HG02973 (cell line): Measurements from ENCODE around the gene SSU72.
"Not testable (repeated sequence)": the region's sequence is repeated elsewhere in the genome, so short reads cannot be mapped to it uniquely, and the experiment has no call there.

ENCODE experiments used
- ATAC-seq: cut with Tn5 transposase; IDR thresholded peaks from one replicate; pipeline ENCODE4 v1.9.1; 2021; ENCODE audit warnings: moderate library complexity; ENCODE audit not compliant: unreplicated experiment

SSU72 gene

DNA sequence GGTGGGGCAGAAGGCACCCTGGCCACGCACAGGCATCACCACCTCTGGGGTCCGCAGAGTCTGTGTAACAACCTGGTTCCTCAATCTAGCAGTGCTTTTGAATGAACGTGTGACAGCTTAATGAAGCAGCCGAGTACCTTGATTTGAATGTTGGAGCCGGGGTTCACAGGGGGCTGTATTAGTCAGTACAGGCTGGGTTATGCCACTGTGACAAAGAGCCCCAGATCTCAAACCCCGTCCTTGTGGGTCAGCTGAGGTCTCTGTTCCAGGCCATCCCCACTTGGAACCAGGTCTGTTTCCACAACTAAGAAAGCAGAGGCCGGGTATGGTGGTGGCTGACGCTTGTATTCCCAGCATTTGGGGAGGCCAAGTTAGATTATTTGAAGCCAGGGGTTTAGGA is 44.7 kb downstream of the SSU72 start:
- no peak for ATAC-seq

DNA sequence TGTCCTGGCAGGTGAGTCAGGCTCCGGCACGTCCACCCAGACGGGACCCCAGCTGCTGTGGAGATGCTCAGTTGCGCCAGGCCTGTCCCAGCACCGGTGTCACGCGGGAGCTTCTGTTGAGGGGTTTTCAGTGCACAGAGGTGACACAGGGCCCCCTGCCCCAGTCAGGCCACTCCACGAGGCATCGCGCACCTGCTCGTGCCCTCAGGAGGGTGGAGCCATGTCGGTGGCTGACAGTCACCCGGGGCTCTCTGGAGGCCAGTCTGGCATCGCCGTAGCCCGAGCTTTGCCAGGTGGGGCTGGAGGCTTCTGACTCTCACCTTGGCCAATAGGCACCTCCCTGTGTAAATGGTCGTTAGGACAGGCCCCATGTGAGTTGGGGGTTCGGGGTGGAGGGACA is 45.3 kb downstream of the SSU72 start:
- no peak for ATAC-seq

DNA sequence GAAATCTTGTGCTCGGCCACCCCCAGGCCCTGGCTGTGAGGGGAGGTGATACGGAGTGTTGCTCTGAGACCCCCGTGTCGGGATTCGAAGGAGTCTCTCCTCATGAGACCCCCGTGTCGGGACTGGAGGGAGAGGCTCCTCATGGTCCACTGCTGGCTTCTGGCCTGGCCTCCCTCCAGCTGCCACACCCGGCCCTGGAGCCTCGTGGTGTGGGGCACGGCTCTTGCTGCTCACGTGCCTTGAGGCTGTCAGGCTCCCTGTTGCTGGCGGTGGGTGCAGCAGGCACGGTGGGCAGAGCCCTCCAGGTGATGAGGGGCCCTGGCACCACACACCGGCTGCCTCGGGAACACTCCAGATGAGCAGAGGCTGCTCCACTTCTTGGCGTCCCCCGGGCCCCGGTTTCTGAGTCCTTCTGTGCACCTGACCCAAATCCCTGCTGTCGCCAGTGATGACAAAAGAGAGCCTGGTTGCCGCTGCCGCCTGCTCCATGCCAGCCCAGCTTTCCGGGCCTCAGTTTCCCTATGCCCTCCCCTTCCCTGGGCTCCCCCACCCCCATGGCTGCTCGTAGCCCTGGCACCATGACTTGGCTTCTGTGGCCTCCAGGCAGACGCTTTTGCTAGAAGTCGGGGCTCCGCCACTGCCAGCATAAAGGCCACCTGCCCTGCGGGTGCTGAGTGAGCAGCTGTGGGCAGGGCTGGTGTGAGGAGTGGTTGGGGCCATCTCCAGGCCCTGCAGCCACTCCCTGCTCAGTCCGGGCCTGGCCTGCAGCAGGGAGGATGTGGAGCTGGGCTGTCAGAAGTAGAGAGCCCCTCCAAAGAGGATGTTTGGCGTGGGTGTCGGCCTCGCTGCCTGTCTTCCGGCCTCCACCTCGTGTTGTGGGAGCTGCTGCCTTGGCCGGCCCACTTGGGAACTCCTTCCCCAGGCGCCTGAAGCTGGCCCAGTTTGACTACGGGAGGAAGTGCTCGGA is 46.1 kb downstream of the SSU72 start:
- ATAC-seq, result no peak

DNA sequence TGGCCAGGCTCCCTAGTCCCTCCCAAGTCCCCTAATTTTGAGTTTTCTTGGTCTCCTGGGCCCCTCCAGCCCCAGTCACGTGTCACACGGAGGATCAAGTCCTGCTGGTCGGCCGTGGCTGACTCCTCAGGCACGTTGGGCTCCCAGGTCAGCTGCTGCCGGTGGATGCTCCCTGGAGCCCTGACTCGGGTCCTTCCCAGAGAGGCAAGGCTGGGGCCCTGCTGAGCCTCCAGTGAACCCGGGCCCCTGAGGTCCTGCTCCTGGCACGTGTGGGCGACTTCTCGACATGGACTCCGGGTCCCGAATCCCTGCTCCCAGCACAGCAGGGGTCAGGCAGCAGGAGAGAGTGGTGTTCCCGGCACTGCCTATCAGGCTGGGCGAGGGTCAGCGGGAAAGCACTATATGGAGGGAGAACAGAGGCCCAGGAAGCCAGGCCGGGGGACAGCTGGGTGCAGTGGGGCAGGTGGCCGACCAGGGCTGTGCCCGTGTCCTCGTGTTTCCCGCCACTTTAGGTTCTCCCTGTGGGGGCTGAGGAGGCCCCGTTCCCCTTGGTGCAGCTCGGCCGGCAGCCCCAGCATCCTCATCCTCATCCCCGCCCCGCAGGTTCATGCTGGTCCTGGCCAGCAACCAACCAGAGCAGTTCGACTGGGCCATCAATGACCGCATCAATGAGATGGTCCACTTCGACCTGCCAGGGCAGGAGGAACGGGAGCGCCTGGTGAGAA is 47.4 kb downstream of the SSU72 start:
- no peak for ATAC-seq

DNA sequence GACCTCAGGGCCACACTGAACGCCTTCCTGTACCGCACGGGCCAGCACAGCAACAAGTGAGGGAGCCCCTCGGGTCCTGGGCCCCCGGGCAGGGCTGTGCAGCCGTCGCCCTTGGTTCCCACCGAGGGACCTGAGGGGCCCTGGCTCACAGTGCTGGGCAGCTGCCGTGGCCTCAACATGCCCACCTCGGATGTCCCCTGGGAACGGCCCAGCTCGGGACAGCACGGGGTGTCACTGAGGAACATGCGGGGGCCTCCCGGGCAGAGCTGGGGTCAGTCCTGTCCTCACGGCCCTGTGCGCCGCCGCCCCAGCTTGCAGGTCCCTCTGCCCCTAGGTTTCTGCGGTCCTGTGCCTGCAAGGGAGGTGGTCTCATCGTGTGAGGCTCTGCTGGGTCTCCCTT is 48.2 kb downstream of the SSU72 start:
- ATAC-seq, result not testable (repeated sequence)

DNA sequence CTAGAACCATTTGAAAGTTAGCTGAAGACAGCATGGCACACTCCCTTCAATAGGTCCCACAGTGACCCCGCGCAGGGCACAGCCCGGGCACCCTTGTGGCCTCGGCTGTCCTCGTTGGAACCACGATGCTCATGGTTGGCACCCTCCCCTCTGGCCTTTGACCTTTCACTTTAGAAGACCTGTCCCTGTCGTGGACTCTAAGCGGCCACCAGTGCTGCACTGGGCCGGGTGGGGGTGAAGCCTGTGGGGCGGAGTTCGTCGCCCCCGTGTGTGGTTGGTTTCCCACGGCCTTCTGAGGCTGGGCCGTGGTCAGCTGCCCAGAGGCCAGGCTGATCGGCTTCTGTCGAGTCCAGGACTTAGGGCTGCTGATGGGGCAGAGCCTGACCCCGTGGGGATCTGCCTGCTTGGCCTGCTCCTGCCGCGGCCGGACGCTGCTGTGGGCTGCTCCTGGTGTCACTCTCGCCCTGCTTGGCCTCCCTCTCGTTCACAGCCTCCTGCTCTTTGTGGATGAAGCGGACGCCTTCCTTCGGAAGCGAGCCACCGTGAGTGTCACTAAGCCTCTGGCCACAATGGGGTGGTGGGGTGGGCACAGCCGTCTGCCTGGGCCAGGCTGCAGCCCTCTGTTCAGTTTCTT is 49.8 kb downstream of the SSU72 start:
- not testable (repeated sequence) for ATAC-seq

DNA sequence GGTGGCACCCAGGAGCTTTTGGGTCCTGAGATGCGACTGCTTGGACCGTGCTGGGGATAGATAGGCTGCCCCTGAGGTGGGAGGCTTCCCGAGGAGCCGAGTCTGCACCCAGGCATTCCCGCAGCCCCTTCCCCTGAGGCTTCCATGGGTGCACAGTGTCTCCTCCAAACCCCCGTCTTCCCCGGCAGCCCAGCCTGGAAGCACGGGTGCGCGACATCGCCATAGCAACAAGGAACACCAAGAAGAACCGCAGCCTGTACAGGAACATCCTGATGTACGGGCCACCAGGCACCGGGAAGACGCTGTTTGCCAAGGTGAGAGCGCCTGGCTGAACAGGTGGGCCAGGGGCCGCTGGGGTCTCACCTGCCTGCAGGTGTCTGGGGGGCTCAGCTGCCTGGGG is 51.0 kb downstream of the SSU72 start:
- not testable (repeated sequence) for ATAC-seq

DNA sequence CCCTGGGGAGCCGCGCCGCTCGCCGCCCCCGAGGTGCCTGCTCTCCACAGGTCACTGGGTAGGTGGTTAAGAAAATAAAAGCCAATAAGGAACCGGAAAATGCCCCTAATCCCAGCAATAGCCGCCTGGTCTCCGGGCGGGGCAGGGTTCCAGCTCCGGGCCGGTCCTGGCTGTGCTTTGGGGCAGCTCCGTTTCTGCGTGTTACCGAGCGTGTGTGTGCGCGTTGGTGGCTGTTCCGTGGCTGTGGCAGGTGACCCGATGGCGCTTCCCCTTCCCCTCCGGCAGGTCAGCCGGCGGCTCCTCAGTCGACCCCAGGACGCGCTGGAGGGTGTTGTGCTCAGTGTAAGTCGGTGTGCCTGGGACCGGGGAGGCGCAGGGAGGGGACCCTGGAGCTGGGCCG is 51.4 kb downstream of the SSU72 start:
- not testable (repeated sequence) for ATAC-seq

DNA sequence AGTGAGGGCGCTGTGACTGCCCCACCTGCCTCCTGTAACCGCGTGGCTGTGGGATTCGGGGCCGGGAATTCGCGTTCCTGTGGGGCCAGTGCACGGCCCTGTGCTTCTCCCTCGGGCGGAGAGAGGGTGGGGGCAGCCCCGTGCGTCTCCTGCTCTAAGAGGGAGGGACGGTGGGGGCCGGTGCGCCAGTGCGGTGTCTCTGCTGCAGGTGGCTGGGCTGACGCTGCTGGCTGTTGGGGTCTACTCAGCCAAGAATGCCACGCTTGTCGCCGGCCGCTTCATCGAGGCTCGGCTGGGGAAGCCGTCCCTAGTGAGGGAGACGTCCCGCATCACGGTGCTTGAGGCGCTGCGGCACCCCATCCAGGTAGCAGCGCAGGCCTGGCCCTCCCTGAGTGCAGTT is 52.1 kb downstream of the SSU72 start:
- not testable (repeated sequence) for ATAC-seq

DNA sequence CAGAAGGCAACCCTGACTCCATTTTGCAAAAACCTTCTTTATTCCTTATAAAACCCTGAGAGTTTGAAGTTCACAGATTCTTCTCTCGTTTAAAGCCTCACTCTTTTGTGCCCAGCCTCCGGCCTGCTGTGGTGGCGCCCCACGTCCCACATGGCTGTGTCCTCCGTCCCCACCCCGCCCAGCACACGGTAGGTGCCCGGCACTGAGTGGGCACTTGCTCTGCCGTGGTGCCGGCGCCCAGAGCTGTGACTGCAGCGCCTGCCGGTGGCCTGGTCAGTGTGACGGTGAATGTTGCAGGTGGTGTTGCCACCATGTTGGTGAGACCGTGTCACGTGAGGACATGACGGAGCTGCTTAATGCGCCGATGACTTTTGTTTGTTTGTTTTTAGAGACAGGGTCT is 53.3 kb downstream of the SSU72 start:
- ATAC-seq, result no peak

DNA sequence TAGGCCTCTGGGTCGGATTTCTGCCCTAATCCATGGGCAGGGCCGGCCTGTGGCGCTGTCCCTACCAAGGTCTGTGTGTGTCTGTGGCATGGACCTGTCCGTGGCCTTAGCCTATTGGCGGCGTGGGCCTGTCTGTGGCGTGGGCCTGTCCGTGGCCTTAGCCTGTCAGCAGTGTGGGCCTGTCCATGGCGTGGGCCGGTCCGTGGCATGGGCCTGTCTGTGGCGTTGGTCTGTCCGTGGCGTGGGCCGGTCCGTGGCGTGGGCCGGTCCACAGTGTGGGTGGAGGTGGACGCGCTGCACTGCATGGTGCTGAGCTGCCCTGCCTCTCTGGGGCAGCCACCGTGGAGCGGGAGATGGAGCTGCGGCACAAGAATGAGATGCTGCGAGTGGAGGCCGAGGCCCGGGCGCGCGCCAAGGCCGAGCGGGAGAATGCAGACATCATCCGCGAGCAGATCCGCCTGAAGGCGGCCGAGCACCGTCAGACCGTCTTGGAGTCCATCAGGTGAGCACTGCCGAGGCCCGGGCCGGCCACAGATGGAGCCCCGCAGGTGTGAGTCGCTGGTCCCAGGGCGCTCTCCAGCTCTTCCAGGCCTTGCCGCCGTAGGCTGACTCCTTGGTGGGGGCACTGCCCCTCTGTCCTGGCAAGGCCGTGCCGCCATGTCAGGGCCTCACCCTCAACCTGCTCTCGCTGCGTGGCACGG is 54.7 kb downstream of the SSU72 start:
- ATAC-seq, result not testable (repeated sequence)

DNA sequence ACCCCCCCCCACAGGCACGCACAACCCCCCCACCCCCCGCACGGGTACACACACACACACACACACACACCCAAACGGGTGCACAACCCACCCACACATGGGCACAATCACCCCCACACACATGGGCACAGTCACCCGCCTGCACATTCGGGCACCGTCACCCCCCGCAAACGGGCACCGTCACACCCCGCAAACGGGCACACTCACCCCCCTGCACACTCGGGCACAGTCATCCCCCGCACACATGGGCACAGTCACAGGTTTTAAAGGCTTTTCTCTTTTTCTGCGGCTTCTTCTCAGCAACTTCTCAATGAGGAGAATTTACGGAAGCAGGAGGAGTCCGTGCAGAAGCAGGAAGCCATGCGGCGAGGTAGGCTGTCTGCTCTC is 56.0 kb downstream of the SSU72 start:
- ATAC-seq, result not testable (repeated sequence)

DNA sequence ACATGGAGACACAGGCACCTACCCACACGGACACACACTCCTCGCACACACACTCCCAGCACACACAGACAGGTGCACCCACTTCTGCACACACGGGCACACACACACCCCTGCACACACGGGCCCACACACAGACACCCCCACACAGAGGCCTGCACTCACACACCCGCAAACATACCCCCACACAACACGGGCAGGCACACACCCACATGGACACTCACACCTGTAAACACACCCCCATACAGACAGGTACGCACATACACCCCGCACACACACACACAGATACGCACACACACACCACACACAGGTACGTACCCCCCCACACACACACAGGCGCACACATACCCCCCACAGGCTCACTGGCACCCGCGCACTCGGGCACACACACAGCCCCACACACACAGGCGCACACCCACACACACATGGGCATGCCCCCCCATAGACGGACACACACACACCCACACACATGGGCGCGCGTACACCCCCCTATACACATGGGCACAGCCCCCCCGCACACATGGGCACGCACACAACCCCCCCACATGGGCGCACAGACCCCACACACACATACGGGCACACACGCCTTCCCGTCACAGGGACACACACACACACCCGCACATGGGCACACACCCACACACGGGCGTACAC is 56.6 kb downstream of the SSU72 start:
- no peak for ATAC-seq

DNA sequence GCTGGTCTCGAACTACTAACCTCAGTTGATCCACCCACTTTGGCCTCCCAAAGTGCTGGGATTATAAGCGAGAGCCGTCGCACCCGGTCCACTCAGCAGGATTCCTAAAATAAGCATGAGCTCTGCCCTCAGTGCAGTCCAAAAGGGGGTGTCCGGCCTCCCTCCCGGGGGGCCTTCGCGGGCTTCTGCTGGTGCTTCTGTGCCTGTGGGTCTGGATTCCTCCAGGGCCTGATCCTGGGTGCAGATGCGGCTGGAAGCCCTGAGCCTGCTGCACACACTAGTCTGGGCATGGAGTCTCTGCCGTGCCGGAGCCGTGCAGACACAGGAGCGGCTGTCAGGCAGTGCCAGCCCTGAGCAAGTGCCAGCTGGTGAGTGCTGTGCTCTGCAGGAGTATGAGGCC is 57.7 kb downstream of the SSU72 start:
- not testable (repeated sequence) for ATAC-seq

DNA sequence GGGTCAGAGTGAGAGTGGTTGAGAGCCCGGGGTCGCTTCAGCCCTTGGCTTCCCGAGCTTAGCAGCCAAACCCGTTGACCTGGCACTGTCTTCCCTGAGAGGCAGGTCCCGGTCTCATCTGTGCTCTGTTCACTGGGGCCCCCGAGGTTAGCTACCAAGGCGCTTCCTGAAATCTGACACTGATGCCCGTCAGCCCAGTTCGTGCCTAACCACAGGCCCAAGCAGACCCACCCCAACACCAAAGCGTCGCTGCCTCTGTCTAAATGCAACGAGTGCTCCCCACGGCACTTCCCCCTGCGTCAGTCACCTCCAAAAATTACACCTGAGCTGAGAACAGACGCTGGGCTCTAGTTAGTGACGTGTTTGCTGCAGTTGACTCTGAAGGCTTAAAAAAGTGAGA is 60.3 kb downstream of the SSU72 start:
- not testable (repeated sequence) for ATAC-seq

DNA sequence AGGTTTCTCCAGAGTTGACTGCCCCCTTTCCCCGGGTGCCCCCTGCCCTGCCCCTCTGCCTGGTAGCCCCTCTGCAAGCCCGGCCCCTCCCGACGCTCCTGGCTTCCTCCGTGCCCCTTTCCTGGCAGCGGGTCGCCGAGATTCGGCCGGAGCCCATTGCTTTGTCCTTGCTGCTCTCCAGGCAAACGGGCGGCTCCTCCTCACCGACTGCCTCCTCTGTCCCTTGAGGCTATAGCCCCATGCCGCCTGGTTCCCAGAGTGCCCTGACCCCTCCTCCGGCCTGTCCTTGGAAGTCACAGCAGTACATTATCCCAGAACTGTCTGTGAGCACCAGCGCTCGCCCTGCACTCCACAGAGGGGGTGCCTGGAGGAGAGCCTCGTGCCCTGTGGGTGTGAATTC is 61.0 kb downstream of the SSU72 start:
- ATAC-seq, result not testable (repeated sequence)

DNA sequence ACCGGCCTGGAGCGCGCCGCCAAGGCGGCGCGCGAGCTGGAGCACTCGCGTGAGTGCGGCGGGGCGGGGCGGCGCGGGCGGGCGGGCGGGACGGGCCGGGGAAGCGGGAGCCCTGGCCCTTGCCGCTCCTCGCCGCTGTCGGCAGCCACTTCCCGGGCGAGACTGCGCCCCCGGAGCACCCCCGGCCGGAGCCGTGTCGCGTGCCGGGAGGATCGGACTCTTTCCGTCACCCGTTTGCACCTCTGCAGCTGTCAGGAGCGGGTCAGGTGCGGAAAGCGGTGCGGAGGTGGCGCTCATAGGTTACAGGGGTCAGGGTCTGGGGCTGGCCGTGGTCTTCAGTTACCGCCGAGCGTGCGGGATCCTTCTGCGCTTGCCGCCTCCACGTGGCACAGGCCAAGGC is 62.2 kb downstream of the SSU72 start:
- not testable (repeated sequence) for ATAC-seq

DNA sequence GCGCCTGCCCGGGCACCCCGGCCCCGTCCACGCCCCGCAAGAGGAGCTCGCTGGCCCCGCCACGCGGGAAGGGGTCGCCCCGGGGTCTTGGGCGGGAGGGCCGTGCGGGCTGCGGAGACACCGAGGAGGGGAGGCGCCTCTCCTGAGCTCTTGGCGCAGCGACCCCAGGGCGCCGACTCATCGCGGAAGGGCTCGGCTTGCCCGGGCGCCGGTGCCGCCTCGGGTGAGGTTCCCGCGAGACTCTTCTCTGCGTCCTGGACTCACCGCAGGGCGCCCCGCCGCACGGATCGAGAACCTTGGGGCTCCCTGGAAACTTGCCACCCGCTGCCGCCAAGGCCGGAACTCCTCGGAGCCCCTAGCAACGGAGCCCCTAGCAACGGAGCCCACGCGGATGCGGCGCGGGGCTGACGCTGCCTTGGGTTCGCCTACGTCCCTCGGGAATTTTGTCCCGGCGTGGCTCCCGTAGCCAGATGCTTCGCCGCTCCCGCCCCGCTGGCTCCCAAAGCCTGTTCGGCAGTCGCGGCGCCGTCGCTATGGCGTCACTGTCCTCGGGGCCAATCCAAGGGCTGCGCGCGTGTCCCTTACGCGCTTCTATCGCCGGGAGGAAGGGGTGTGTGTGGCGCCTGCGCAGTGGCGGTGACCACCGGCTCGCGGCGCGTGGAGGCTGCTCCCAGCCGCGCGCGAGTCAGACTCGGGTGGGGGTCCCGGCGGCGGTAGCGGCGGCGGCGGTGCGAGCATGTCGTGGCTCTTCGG is 63.0 kb downstream of the SSU72 start, which contains the start of gene ATAD3A:
ATAD3A (plus strand) TSS at position 630 of the 753 bp plus-strand sequence; CDS start at position 737, 107 bp downstream.
- ATAC-seq, result peak; percentile 77

DNA sequence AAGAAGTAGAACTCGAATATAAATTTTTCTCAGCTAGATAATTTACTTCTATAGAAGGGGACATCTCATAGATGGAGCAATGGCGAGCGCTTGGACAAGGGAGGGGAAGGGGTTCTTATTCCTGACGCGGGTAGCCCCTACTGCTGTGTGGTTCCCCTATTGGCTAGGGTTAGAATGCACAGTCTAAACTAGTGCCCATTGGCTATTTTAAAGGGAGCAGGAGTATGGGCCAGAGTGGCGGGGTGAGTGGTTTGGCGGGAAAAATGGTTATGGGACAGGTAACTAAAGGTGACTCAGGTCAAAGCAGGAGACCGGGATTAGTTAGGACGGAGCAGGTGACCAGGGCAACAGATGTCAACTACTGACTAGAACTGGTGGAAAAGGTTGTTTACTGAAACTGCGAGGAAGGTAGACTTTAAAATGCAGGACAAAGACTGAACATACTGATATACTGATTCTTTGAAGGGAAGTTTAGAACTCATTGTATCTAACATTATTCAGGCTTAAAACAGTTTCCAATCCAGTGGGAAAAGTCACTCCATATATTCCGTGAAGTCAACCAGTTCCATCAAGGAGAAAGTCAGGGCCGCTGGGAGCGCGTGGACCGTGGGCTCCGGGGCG is 63.6 kb downstream of the SSU72 start:
- no peak for ATAC-seq
